ENCODE results near the gene DRD3. TPM values are rescaled to one million over a fixed set of nuclear protein-coding genes. Genes with fewer than 3 reads are reported as not detected.

Gene DRD3
- total and polyA plus RNA-seq, 2 donors (not counting 3 experiments of a cell fraction or from before 2014, with no cell fraction given), result not detected

DNA sequence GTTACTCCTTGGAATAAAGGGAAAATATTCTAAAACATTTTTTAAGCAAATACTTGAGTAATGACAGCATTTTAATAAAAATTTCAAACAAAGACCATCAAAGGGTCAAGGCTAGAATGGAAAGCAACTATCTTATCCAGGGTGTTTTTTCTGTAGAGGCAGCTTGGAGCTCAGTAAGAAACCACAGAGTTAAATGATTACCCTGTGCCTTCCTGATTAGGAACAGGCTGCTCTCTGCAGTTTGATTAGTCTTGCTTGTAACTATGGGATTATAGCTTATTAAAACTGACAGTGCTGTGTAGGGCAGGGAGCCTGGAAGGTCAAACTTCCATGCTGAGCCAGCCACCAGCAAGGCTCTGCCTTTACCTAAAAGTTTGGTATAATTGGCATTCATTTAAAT, 89.2 kb downstream of the DRD3 start:
- H3K36me3 ChIP-seq (ENCODE audit: control insufficient read depth in 2 of 2, extremely low read depth in 1 of 2, insufficient read depth in 2 of 2, low read length in 2 of 2), result peaks cover 6 to 8% of the 10 kb centered on the region in 2 experiments
- ChIA-PET POLR2A (no interaction called here), CTCF (interaction anchor here (1.2 to 1.6 kb wide), 3 partner anchors 9 to 33 kb away, joined by 3 to 4 read pairs (median 3); no protein-coding TSS in a partner anchor)
- no peak overlapping the region for H3K27ac ChIP-seq (ENCODE audit: insufficient read depth, low read depth, low read length)
- intact Hi-C loops (cut with micrococcal nuclease), result no loop called here
- no peaks in the 10 kb centered on the region for H3K9me3 ChIP-seq (replicated peaks; ENCODE audit: control insufficient read depth, insufficient read depth, low read length)
- no peak overlapping the region for H3K4me3 ChIP-seq (replicated peaks in 1 of 3; ENCODE audit: insufficient read depth in 1 of 3, low read depth in 1 of 3, low read length in 3 of 3)
- H4K20me1 ChIP-seq (replicated peaks; ENCODE audit: control insufficient read depth, extremely low read depth, insufficient read depth, low read length), result no peaks in the 10 kb centered on the region
- H3K4me2 ChIP-seq (ENCODE audit: insufficient read depth, low read length), result no peak overlapping the region
- no peaks in the 10 kb centered on the region for H3K27me3 ChIP-seq (ENCODE audit: control insufficient read depth in 2 of 2, insufficient read depth in 2 of 2, low read length in 2 of 2)
- TF ChIP-seq POLR2A (IDR thresholded peaks at IDR 0.05; ENCODE audit: low read depth, low read length), result no peak
- TF ChIP-seq FOS (IDR thresholded peaks at IDR 0.05; ENCODE audit: borderline replicate concordance, insufficient read depth, low read length), result no peak
- no peak for TF ChIP-seq GATA2 (IDR thresholded peaks at IDR 0.05; ENCODE audit: insufficient read depth, insufficient read length, low read depth, low read length)
- no peak for TF ChIP-seq POLR2AphosphoS5 (IDR thresholded peaks at IDR 0.05; ENCODE audit: insufficient read depth, low read depth, low read length)
- no peak for TF ChIP-seq MYC (IDR thresholded peaks at IDR 0.05; ENCODE audit: low read depth, low read length)
- TF ChIP-seq, protein P1, sequence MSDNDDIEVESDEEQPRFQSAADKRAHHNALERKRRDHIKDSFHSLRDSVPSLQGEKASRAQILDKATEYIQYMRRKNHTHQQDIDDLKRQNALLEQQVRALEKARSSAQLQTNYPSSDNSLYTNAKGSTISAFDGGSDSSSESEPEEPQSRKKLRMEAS (IDR thresholded peaks at IDR 0.05; ENCODE audit: insufficient read depth, insufficient read length), result no peak
- TF ChIP-seq EZH2 (IDR thresholded peaks at IDR 0.05; ENCODE audit: borderline replicate concordance, low read depth, low read length, severe bottlenecking), result no peak
- no peak for TF ChIP-seq JUN (IDR thresholded peaks at IDR 0.05; ENCODE audit: borderline replicate concordance, insufficient read depth, insufficient read length, low read depth)
- TF ChIP-seq, protein P2, sequence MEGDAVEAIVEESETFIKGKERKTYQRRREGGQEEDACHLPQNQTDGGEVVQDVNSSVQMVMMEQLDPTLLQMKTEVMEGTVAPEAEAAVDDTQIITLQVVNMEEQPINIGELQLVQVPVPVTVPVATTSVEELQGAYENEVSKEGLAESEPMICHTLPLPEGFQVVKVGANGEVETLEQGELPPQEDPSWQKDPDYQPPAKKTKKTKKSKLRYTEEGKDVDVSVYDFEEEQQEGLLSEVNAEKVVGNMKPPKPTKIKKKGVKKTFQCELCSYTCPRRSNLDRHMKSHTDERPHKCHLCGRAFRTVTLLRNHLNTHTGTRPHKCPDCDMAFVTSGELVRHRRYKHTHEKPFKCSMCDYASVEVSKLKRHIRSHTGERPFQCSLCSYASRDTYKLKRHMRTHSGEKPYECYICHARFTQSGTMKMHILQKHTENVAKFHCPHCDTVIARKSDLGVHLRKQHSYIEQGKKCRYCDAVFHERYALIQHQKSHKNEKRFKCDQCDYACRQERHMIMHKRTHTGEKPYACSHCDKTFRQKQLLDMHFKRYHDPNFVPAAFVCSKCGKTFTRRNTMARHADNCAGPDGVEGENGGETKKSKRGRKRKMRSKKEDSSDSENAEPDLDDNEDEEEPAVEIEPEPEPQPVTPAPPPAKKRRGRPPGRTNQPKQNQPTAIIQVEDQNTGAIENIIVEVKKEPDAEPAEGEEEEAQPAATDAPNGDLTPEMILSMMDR (IDR thresholded peaks at IDR 0.05; ENCODE audit: extremely low read depth in 1 of 2, insufficient read depth in 1 of 2, low read depth in 1 of 2, low read length in 2 of 2), result no peak
- H2AFZ ChIP-seq (ENCODE audit: low read depth, low read length), result no peak overlapping the region
- DNase-seq (ENCODE audit: low read depth, low spot score), result no peak
- H3K9me1 ChIP-seq (replicated peaks; ENCODE audit: control insufficient read depth, extremely low read depth, insufficient read depth, low read length), result no peaks in the 10 kb centered on the region
- FAIRE-seq, result no peak
- no peaks in the 10 kb centered on the region for H3K79me2 ChIP-seq (ENCODE audit: control insufficient read depth, insufficient read depth, low read length)
- H3K9ac ChIP-seq (replicated peaks; ENCODE audit: extremely low read depth, insufficient read depth, low read length), result no peak overlapping the region
- dilution Hi-C loops (cut with MboI; ENCODE audit: extremely low pct_ligation_motif_present, low sequenced_read_pairs), result no loop called here
- peaks cover 22% of the 10 kb centered on the region for H3K4me1 ChIP-seq (ENCODE audit: control insufficient read depth, extremely low read depth, insufficient read depth, low read length)
- BruUV-seq (replicated peaks), result no TSS peak
